Lower lobe of right lung (tissue), 2 donors: ENCODE results near the gene CHRNB1. TPM values are rescaled to one million over a fixed set of nuclear protein-coding genes. Genes with fewer than 3 reads are reported as not detected.
A peak's percentile ranks its signal among the peaks of the same experiment; 100 is the strongest.

Source experiments
- ATAC-seq, 2 donors: fragments of 200-7000 bp; cut with Tn5 transposase; one replicate each; pipeline ENCODE4 v1.9.1; 2020 to 2022; ENCODE audit warnings: mild to moderate bottlenecking in 2 of 2, moderate library complexity in 2 of 2
- DNase-seq: peaks from one replicate; pipeline ENCODE4 v3.0.0-alpha.2; 2020
- H3K27ac ChIP-seq: fragments of 200-600 bp; one replicate; pipeline ENCODE4 v1.8.0; 2022
- H3K27me3 ChIP-seq: fragments of 200-600 bp; one replicate; pipeline ENCODE4 v1.8.0; 2022; ENCODE audit warnings: low read depth
- H3K36me3 ChIP-seq: fragments of 200-600 bp; one replicate; pipeline ENCODE4 v1.8.0; 2022; ENCODE audit warnings: mild to moderate bottlenecking
- H3K4me1 ChIP-seq: fragments of 200-600 bp; one replicate; pipeline ENCODE4 v1.8.0; 2022
- H3K4me3 ChIP-seq: fragments of 200-600 bp; one replicate; pipeline ENCODE4 v1.8.0; 2022; ENCODE audit warnings: mild to moderate bottlenecking
- H3K9me3 ChIP-seq: fragments of 200-600 bp; one replicate; pipeline ENCODE4 v1.8.0; 2022
- intact Hi-C: fragments of 100-400 bp; cut with DNase I; formaldehyde crosslinking; loops from one replicate; pipeline ENCODE4 v1.11.0; 2022
- total RNA-seq: library from RNA; stranded (reverse); fragmentation: NEBNext Ultra II Directional; extraction: Animal tissue kit (Norgen Biotek cat#: 25700); gene quantifications from one replicate; pipeline ENCODE4 v1.2.1, GENCODE V29; 2021
- TF ChIP-seq, protein P1 (sequence below): fragments of 200-600 bp; IDR thresholded peaks from one replicate; pipeline ENCODE4 v1.8.0; 2022; ENCODE audit warnings: antibody characterized with exemption, mild to moderate bottlenecking
- donor health status: DM: no; HTN: yes; CAD: no; lungs with severe emphysema.

Gene CHRNB1
- total RNA-seq, 1 donor from 2014 or later = 8.4 TPM

DNA sequence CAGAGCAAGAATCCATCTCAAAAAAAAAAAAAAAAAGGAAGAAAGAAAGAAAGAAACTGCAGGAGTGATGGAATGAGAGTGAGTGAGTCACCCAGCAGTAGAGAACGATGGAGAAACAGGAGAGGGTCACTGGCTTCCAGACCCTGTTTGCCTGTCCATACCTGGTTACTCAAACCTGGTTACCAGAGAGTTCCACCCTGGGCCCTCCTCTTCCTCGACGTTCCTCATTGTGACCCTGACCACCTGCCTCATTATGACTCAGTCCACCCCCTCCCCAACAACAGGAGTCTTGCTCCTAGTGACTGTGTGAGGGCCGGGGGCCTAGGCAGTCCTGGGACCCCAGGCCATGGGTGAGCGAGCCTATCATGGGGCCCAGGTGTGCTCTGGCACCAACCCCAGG lies 16.3 kb upstream of the CHRNB1 start, which contains the start of gene SPEM3:
SPEM3 (plus strand) TSS at position 301 of the 400 bp plus-strand sequence; CDS start at position 347, 46 bp downstream.
- DNase-seq (no peak), ATAC-seq (no peak)
- intact Hi-C loops = no loop called here
- Histone ChIP-seq H3K36me3 (no peaks in the 10 kb centered on the region), H3K4me1 (no peaks in the 10 kb centered on the region), H3K9me3 (no peaks in the 10 kb centered on the region), H3K27ac (no peak within 1 kb of the TSS), H3K27me3 (no peaks in the 10 kb centered on the region), H3K4me3 (no peak within 1 kb of the TSS)
- TF ChIP-seq, protein P1, sequence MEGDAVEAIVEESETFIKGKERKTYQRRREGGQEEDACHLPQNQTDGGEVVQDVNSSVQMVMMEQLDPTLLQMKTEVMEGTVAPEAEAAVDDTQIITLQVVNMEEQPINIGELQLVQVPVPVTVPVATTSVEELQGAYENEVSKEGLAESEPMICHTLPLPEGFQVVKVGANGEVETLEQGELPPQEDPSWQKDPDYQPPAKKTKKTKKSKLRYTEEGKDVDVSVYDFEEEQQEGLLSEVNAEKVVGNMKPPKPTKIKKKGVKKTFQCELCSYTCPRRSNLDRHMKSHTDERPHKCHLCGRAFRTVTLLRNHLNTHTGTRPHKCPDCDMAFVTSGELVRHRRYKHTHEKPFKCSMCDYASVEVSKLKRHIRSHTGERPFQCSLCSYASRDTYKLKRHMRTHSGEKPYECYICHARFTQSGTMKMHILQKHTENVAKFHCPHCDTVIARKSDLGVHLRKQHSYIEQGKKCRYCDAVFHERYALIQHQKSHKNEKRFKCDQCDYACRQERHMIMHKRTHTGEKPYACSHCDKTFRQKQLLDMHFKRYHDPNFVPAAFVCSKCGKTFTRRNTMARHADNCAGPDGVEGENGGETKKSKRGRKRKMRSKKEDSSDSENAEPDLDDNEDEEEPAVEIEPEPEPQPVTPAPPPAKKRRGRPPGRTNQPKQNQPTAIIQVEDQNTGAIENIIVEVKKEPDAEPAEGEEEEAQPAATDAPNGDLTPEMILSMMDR = no peak

DNA sequence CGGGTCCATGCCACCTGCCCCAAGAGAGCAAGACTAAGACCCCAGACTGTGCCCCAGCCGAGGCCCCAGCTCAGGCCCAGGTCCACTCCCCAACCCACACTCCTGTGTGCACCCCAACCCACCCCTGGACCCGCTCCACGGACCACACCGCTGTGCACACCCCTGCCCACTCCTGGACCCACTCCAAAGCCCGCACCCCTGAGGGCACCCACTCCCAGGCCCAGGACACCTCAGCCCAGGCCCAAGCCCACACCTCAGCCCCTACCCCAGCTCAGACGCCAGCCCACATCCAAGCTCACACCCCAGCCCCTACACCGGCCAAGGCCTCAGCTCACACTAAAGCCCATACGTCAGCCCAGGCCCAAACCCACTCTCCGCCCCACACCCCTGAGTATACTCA lies 15.1 kb upstream of the CHRNB1 start:
- Histone ChIP-seq H3K4me3 (no peak overlapping the region), H3K9me3 (no peaks in the 10 kb centered on the region), H3K27me3 (no peaks in the 10 kb centered on the region), H3K4me1 (no peaks in the 10 kb centered on the region), H3K27ac (no peak overlapping the region), H3K36me3 (no peaks in the 10 kb centered on the region)
- no peak for DNase-seq
- intact Hi-C loops = no loop called here
- TF ChIP-seq, protein P1 = no peak
- no peak for ATAC-seq

DNA sequence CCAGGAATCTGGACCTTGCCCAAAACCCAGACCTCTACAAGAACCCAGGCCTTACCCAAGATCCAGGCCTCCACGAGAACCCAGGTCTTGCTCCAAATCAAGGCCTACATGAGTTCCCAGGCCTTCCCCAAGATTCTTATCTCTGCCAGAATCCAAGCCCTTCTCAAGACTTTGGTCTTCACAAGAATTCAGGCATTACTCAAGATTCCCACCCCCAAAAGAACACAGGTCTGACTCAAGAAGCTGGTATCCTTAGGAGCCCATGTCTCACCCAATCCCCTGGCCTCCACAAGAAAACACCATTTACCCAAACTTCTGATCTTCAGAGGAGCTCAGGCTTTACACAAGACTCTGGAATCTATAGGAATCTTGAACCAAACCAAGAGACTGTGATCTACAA lies 13.6 kb upstream of the CHRNB1 start:
- peaks cover 9% of the 10 kb centered on the region for H3K4me1 ChIP-seq
- TF ChIP-seq, protein P1 = no peak
- ATAC-seq = no peak
- no peaks in the 10 kb centered on the region for H3K36me3 ChIP-seq
- H3K4me3 ChIP-seq = no peak overlapping the region
- no peaks in the 10 kb centered on the region for H3K27me3 ChIP-seq
- no peak for DNase-seq
- H3K9me3 ChIP-seq = no peaks in the 10 kb centered on the region
- H3K27ac ChIP-seq = no peak overlapping the region
- intact Hi-C loops = no loop called here

DNA sequence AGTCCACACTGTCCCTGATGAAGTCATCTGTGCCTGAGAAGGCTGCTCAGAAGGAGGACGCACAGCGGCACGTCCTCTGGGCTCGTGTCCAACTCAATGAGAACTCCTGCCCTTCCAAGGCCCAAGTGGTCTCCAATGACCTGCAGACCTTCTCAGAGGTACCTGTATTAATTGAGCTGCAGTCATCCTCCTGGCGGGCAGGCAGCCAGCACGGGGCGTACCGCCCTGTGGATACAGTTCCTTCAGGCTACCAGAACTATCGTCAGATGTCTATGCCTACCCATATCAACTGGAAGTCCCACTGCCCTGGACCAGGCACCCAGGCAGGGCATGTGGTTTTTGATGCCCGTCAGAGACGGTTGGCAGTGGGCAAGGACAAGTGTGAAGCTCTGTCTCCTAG lies 12.6 kb upstream of the CHRNB1 start:
- no peaks in the 10 kb centered on the region for H3K9me3 ChIP-seq
- no peaks in the 10 kb centered on the region for H3K27me3 ChIP-seq
- peaks cover 19% of the 10 kb centered on the region for H3K4me1 ChIP-seq
- no peak for ATAC-seq
- TF ChIP-seq, protein P1 = no peak
- no peak overlapping the region for H3K4me3 ChIP-seq
- H3K27ac ChIP-seq = no peak overlapping the region
- no peaks in the 10 kb centered on the region for H3K36me3 ChIP-seq
- no peak for DNase-seq
- intact Hi-C loops = no loop called here

DNA sequence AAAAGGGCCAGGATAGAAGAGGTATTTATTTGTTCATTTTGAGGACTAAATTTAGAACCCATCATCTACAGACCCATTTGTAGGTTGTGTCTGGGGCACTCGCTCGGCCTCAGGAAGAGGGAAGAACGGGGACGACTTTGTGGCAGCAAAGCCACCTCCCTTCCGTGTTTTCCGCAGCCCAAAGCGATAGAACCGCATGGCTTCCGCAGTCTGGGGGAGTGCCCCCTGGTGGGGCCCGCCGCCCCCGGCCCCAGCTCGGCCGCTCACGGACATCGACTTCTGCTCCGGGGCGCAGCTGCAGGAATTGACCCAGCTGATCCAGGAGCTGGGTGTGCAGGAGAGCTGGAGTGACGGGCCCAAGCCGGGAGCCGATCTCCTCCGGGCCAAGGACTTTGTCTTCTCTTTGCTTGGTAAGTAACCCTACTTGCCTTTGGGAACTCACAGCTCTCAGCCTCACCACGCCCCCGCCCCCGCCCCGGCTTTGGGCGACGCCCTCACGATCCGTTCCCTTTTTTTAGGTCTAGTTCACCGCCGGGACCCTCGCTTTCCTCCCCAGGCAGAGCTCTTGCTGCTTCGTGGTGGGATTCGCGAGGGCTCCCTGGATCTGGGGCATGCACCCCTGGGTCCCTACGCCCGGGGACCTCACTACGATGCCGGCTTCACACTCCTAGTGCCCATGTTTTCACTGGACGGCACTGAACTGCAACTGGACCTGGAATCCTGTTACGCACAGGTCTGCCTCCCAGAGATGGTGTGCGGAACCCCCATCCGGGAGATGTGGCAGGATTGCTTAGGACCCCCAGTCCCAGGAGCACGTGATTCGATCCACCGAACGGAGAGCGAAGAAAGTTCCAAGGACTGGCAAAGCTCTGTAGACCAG lies 8.9 kb upstream of the CHRNB1 start:
- TF ChIP-seq, protein P1 = no peak
- peaks cover 56% of the 10 kb centered on the region for H3K4me1 ChIP-seq
- no peaks in the 10 kb centered on the region for H3K36me3 ChIP-seq
- DNase-seq (peak; percentile 81), ATAC-seq (peak; percentile 31 to 46)
- peak overlapping the region; percentile 81 for H3K27ac ChIP-seq
- intact Hi-C loops = no loop called here
- H3K4me3 ChIP-seq = peak overlapping the region; percentile 76
- no peaks in the 10 kb centered on the region for H3K9me3 ChIP-seq
- H3K27me3 ChIP-seq = peaks cover 28% of the 10 kb centered on the region
